ENCODE measurements around the gene TDRD7.

GRCh38 chr9:97531888-97532376 is 120.0 kb downstream of the TDRD7 start:
- TF ChIP-seq CTCF (conservative IDR thresholded peaks at IDR 0.05 in 1 of 2, IDR thresholded peaks at IDR 0.05 in 1 of 2; ENCODE audit: extremely low read depth in 1 of 2, insufficient read depth in 1 of 2, low read depth in 1 of 2, low read length in 2 of 2): no peak
- no peak for TF ChIP-seq EZH2 (IDR thresholded peaks at IDR 0.05; ENCODE audit: borderline replicate concordance, low read length)

Measured in mammary epithelial cell (primary cell).